ENCODE data around the gene PKD2.

GRCh38 chr4:88043001-88043400 lies 35.6 kb downstream of the PKD2 start:
- TF ChIP-seq, protein P1, sequence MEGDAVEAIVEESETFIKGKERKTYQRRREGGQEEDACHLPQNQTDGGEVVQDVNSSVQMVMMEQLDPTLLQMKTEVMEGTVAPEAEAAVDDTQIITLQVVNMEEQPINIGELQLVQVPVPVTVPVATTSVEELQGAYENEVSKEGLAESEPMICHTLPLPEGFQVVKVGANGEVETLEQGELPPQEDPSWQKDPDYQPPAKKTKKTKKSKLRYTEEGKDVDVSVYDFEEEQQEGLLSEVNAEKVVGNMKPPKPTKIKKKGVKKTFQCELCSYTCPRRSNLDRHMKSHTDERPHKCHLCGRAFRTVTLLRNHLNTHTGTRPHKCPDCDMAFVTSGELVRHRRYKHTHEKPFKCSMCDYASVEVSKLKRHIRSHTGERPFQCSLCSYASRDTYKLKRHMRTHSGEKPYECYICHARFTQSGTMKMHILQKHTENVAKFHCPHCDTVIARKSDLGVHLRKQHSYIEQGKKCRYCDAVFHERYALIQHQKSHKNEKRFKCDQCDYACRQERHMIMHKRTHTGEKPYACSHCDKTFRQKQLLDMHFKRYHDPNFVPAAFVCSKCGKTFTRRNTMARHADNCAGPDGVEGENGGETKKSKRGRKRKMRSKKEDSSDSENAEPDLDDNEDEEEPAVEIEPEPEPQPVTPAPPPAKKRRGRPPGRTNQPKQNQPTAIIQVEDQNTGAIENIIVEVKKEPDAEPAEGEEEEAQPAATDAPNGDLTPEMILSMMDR (IDR thresholded peaks at IDR 0.05): no peak
- TF ChIP-seq POLR2AphosphoS5 (IDR thresholded peaks at IDR 0.05) (no peak), POLR2A (IDR thresholded peaks at IDR 0.05) (no peak)
